Smooth muscle cell (in vitro differentiated cells): Measurements from ENCODE around the gene PTPRN2. TPM values are rescaled to one million over a fixed set of nuclear protein-coding genes. Genes with fewer than 3 reads are reported as not detected.

Experiments used
- DNase-seq: peaks from one replicate; lab custom pipeline; 2025; ENCODE audit not compliant: unreplicated experiment; lab: John Stamatoyannopoulos, UW
- H2AFZ ChIP-seq: fragments of 200-600 bp; sonication (generic); 2 replicates; pipeline ENCODE4 v1.6.0; 2016; ENCODE audit warnings: antibody characterized with exemption, low read depth, mild to moderate bottlenecking
- H3F3A ChIP-seq: fragments of 200-600 bp; sonication (generic); 2 replicates; pipeline ENCODE4 v1.6.0; 2017; ENCODE audit warnings: antibody characterized with exemption, low read depth
- H3K27ac ChIP-seq: fragments of 200-600 bp; sonication (generic); 2 replicates; pipeline ENCODE4 v1.5.1; 2016; ENCODE audit warnings: low read depth, mild to moderate bottlenecking
- H3K27me3 ChIP-seq: fragments of 200-600 bp; sonication (generic); 2 replicates; pipeline ENCODE4 v1.6.1; 2016; ENCODE audit warnings: low read depth, mild to moderate bottlenecking
- H3K36me3 ChIP-seq: fragments of 200-600 bp; sonication (generic); 2 replicates; pipeline ENCODE4 v1.5.1; 2016; ENCODE audit warnings: low read depth
- H3K4me1 ChIP-seq: fragments of 200-600 bp; sonication (generic); 2 replicates; pipeline ENCODE4 v1.5.1; 2016; ENCODE audit warnings: low read depth
- H3K4me2 ChIP-seq: fragments of 200-600 bp; sonication (generic); 2 replicates; pipeline ENCODE4 v1.6.0; 2016; ENCODE audit warnings: mild to moderate bottlenecking
- H3K4me3 ChIP-seq: fragments of 200-600 bp; sonication (generic); 2 replicates; pipeline ENCODE4 v1.5.1; 2016; ENCODE audit warnings: mild to moderate bottlenecking
- H3K79me2 ChIP-seq: fragments of 200-600 bp; sonication (generic); 2 replicates; pipeline ENCODE4 v1.6.0; 2016; ENCODE audit warnings: low read depth, mild to moderate bottlenecking
- H3K9ac ChIP-seq: fragments of 200-600 bp; sonication (generic); 2 replicates; pipeline ENCODE4 v1.6.0; 2016; ENCODE audit warnings: low read depth
- H3K9me3 ChIP-seq: fragments of 200-600 bp; sonication (generic); replicated peaks from 2 replicates; pipeline ENCODE4 v1.5.1; 2016; ENCODE audit warnings: low read depth
- H4K20me1 ChIP-seq: fragments of 200-600 bp; sonication (generic); 2 replicates; pipeline ENCODE4 v1.6.0; 2016; ENCODE audit warnings: low read depth
- CTCF ChIP-seq: fragments of 200-600 bp; sonication (generic); IDR thresholded peaks from 2 replicates; pipeline ENCODE4 v1.5.1; 2017; ENCODE audit warnings: borderline replicate concordance, mild to moderate bottlenecking, antibody characterized with exemption; ENCODE audit not compliant: insufficient read depth, poor library complexity, severe bottlenecking
- WGBS: methylation state at CpG from one replicate; pipeline ENCODE4 v1.1.7; 2016; ENCODE audit warnings: low lambda C conversion rate; 5-methylcytosine and 5-hydroxymethylcytosine counted together
- polyA plus RNA-seq: library from polyadenylated mRNA; unstranded; fragments of >200 nt; fragmentation: Nextera tagmentation; extraction: Ambion mirVana; gene quantifications from 2 replicates; pipeline ENCODE4 v1.2.1, GENCODE V29; 2016
- total RNA-seq: library from RNA; depleted of rRNA; stranded (reverse); fragments of >200 nt; gene quantifications from 2 replicates; pipeline ENCODE4 v1.2.3, GENCODE V29; 2014

The PTPRN2 gene
- total and polyA plus RNA-seq, 2 experiments from 2014 or later, result 0.09 to 0.87 TPM

GRCh38 chr7:158280448-158281144 lies 307.0 kb downstream of the PTPRN2 start:
- no peak overlapping the region for H3K4me3 ChIP-seq
- WGBS, result 93% methylated on average over 29 of the region's 29 CpGs
- H2AFZ ChIP-seq, result no peak overlapping the region
- H3K36me3 ChIP-seq, result no peaks in the 10 kb centered on the region
- TF ChIP-seq CTCF, result no peak
- no peak overlapping the region for H3K9ac ChIP-seq
- H4K20me1 ChIP-seq, result no peaks in the 10 kb centered on the region
- no peaks in the 10 kb centered on the region for H3F3A ChIP-seq
- H3K9me3 ChIP-seq, result no peaks in the 10 kb centered on the region
- H3K27me3 ChIP-seq, result no peaks in the 10 kb centered on the region
- H3K79me2 ChIP-seq, result no peaks in the 10 kb centered on the region
- no peak overlapping the region for H3K4me2 ChIP-seq
- no peaks in the 10 kb centered on the region for H3K4me1 ChIP-seq
- H3K27ac ChIP-seq, result no peak overlapping the region
- no peak for DNase-seq

DNA sequence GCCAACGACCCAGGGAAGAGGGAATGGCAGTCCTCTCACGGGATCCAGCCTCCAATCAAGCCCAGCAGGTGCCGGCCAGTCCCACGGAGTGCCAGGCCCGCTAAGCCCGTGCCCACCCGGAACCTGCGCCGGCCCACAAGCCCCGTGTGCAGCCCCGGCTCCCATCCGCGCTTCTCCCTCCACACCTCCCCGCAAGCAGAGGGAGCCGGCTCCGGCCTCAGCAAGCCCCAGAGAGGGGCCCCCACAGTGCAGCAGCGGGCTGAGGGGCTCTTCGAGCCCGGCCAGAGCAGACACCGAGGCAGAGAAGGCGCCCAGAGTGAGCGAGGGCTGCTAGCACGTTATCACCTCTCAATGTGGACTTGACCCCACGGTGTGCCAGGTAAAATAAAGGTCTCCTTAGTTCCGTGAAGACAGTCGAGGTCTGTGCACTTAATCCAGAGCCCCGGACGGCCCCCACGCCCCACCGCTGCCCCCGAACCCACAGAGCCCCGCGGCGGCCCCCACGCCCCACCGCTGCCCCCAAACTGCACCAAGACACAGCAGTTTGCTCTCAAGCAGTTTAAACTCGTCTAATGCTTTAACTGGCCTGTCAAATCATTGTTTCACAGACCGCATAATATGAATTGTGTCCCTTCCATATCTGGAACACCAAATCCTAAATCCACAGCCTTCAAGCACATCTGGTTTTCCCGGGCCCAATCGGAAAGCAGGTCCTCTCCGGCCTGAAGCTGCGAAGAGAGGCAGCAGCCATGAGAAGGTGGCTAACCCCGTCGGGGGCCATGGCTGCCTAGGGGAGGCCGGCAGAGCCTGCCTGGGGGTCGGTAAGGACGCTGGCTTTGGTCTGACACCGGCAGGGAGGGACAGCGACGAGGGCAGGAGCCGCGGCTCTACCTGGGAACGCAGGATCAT lies 307.8 kb downstream of the PTPRN2 start:
- DNase-seq, result no peak
- Histone ChIP-seq H2AFZ (no peak overlapping the region), H3K4me2 (no peak overlapping the region), H3K36me3 (no peaks in the 10 kb centered on the region), H3K79me2 (no peaks in the 10 kb centered on the region), H4K20me1 (no peaks in the 10 kb centered on the region), H3K27me3 (no peaks in the 10 kb centered on the region), H3K27ac (no peak overlapping the region), H3K9me3 (no peaks in the 10 kb centered on the region), H3K9ac (no peak overlapping the region), H3K4me3 (no peak overlapping the region), H3F3A (no peaks in the 10 kb centered on the region), H3K4me1 (no peaks in the 10 kb centered on the region)
- 83% methylated on average over 45 of the region's 53 CpGs for WGBS
- TF ChIP-seq CTCF, result no peak

DNA sequence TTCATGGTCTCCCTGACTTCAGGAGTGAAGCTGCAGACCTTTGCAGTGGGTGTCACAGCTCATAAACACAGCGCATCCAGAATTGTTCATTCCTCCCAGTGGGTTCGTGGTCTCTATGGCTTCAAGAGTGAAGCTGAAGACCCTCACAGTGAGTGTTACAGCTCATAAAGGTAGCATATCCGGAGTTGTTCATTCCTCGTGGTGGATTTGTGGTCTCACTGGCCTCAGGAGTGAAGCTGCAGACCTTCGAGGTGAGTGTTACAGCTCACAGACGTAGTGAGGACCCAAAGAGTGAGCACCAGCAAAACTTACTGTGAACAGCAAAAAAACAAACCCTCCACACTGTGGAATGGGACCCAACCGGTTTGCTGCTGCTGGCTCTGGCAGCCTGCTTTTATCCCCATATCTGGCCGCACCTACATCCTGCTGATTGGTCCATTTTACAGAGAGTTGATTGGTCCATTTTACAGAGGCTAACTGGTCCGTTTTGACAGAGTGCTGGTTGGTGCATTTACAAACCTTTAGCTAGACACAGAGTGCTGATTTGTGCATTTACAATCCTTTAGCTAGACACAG lies 308.8 kb downstream of the PTPRN2 start:
- Histone ChIP-seq H3K9ac (no peak overlapping the region), H2AFZ (no peak overlapping the region), H3K9me3 (no peaks in the 10 kb centered on the region), H3K79me2 (no peaks in the 10 kb centered on the region), H3K4me2 (no peak overlapping the region), H3K36me3 (no peaks in the 10 kb centered on the region), H3K27ac (no peak overlapping the region), H3F3A (no peaks in the 10 kb centered on the region), H3K27me3 (no peaks in the 10 kb centered on the region), H3K4me3 (no peak overlapping the region), H3K4me1 (no peaks in the 10 kb centered on the region), H4K20me1 (no peaks in the 10 kb centered on the region)
- TF ChIP-seq CTCF, result no peak
- no peak for DNase-seq
- WGBS, result 66% methylated on average over 9 of the region's 9 CpGs
